KOPT-K1 (cell line): ENCODE data around the gene SHLD1.
"Not testable (repeated sequence)": the region's sequence is repeated elsewhere in the genome, so short reads cannot be mapped to it uniquely, and the experiment has no call there.

Source experiments
- H3K27ac ChIP-seq: fragments of 200-600 bp; sonication (generic); 2 replicates; pipeline ENCODE4 v1.5.1; 2016; ENCODE audit warnings: antibody characterized with exemption, mild to moderate bottlenecking, low read depth, low read length; ENCODE audit not compliant: poor library complexity, severe bottlenecking
- H3K36me3 ChIP-seq: fragments of 200-600 bp; sonication (generic); 2 replicates; pipeline ENCODE4 v1.5.1; 2017; ENCODE audit warnings: antibody characterized with exemption, mild to moderate bottlenecking, low read length, moderate library complexity; ENCODE audit not compliant: insufficient read depth
- H3K9me3 ChIP-seq: fragments of 200-600 bp; sonication (generic); 2 replicates; pipeline ENCODE4 v1.5.1; 2017; ENCODE audit warnings: antibody characterized with exemption, low read length, mild to moderate bottlenecking; ENCODE audit not compliant: insufficient read depth, poor library complexity, severe bottlenecking

SHLD1 gene, protein sequence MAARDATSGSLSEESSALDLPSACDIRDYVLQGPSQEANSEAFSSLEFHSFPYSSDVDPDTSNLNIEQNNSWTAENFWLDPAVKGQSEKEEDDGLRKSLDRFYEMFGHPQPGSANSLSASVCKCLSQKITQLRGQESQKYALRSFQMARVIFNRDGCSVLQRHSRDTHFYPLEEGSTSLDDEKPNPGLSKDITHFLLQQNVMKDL

DNA sequence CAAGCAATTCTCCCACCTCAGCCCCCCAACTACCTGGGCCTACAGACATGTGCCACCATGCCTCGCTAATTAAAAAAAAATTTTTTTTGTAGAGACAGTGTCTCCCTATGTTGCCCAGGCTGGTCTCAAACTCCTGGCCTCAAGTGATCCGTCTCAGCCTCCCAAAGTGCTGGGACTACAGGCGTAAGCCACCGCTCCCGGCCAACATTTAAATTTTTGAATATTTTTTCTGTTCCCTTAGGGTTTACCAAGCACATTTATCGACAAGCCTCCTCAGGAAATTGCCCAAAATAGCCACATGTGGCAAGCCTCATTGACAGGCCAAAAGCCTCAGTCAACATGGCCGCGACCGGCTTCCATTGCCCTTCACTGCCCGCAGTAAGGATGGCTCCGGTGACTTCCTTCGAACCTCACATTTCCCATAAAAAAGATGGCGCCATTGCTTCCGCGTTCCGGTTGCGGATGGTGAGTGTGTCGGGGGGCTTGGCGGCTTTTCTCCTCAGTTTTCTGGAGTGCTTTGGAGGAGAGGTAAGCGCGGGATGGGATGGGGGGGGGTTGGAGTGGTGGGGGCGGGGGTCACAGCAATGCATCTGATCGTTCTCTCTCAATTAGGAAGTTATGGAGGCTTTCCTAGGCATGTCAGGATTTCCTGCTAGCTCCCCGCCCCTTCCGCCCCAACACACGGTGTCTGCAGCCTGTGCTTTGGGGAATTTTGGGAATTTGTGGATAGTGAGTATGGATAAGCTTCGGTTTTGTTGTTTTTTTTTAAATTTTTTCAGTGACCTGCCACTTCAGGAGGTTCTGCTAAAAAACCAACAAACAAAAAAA lies at the start of gene SHLD1:
TSS of gene SHLD1 (plus strand) at position 450 of the 828 bp plus-strand sequence. CDS start 22,465 bp downstream, outside the sequence.
- H3K9me3 ChIP-seq = no peaks in the 10 kb centered on the region

GRCh38 chr20:5702339-5702738 lies 47.9 kb upstream of the SHLD1 start:
- H3K9me3 ChIP-seq, H3K36me3 ChIP-seq, H3K27ac ChIP-seq: not testable (repeated sequence)

More for the DNA sequence above, at the start of gene SHLD1:
- 0 out of 2 replicates have a peak, but pooled peaks cover 2% of the 10 kb centered on the region for H3K36me3 ChIP-seq
- peak within 1 kb of the TSS; percentile 68 for H3K27ac ChIP-seq

DNA sequence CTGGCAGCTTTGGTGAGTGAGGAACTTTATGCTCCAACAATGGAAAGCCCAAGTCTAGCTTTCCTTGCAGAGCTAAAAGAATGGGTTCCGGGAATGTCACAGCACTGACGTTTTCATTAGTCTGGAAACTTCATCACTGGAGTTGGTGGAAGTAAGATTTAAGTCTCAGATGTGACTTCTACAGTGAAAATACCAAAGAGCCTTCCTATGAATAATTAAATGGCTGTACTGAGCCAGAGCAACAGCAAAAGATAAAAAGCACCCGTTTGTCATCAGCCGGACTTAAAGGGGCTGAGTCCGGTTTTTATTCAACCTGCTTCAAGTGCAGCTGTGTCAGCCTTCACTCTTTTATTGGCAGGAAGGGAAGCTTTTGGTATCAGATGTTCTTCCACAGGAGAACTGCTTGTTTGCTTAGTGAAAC lies 46.5 kb upstream of the SHLD1 start:
- no peaks in the 10 kb centered on the region for H3K9me3 ChIP-seq
- no peak overlapping the region for H3K27ac ChIP-seq

GRCh38 chr20:5705827-5706226 lies 44.4 kb upstream of the SHLD1 start:
- Histone ChIP-seq H3K27ac (no peak overlapping the region), H3K36me3 (no peaks in the 10 kb centered on the region), H3K9me3 (no peaks in the 10 kb centered on the region)

More for the DNA sequence above, 46.5 kb upstream of the SHLD1 start:
- H3K36me3 ChIP-seq = no peaks in the 10 kb centered on the region

- H3K9me3 ChIP-seq = no peaks in the 10 kb centered on the region
- H3K27ac ChIP-seq = no peak overlapping the region
- no peaks in the 10 kb centered on the region for H3K36me3 ChIP-seq
Measured at GRCh38 chr20:5706797-5707196, 43.4 kb upstream of the SHLD1 start.

- no peaks in the 10 kb centered on the region for H3K9me3 ChIP-seq
- H3K27ac ChIP-seq = no peak overlapping the region
- no peaks in the 10 kb centered on the region for H3K36me3 ChIP-seq
Measured at GRCh38 chr20:5710551-5710950, 39.6 kb upstream of the SHLD1 start.

GRCh38 chr20:5714261-5715041 lies 35.8 kb upstream of the SHLD1 start:
- Histone ChIP-seq H3K36me3 (no peaks in the 10 kb centered on the region), H3K9me3 (no peaks in the 10 kb centered on the region), H3K27ac (peak overlapping the region; percentile 42)

DNA sequence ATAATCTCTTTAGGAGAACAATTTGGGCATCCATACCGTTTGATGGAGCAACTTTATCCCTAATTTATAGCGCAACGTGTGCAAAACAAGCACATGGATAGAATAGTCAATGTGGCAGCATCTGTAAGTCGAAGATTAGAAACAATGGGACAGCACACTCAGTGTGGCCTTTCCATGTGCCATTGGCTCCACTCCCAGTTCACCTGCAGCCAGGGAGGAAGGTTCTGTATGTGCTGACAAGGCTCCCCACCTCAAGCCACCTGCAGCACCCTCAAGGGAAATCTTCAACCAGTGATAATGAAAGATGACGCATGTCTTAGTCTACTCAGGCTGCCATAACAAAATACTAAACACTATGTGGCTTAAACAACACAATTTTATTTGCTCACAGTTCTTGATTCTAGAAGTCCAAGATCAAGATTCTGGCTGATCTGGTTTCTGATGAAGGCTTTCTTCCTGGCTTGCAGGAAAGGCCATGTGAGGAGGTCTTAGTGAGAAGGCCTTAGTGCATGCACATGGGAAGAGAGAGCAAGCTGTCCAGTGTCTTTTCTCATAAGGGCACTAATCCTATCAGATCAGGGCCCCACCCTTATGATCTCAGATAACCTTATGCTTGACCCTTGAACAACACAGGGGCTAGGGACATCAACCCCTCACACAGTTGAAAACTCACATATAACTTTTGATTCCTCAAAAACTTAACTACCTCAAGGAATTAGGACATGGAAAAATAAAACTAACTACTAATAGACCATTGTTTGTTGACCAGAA lies 34.9 kb upstream of the SHLD1 start:
- Histone ChIP-seq H3K27ac (peak overlapping the region; percentile 42), H3K36me3 (no peaks in the 10 kb centered on the region), H3K9me3 (no peaks in the 10 kb centered on the region)

DNA sequence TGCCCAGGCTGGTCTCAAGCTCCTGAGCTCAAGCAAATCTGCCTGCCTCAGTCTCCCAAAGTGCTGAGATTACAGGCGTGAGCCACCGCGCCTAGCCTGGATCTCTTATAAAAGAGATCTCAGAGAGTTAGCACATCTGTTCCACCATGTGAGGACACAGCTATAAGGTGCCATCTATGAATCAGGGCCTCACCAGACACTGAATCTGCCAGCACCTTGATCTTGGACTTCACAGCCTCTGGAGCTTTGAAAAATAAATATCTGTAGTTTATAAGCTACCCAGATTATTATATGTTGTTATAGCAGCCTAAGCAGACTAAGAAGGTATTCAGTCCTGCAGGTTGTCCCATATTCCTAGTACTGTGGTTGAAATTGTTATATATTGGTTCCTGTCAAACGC lies 33.2 kb upstream of the SHLD1 start:
- no peak overlapping the region for H3K27ac ChIP-seq
- no peaks in the 10 kb centered on the region for H3K9me3 ChIP-seq

GRCh38 chr20:5718896-5719595 lies 31.2 kb upstream of the SHLD1 start:
- no peaks in the 10 kb centered on the region for H3K9me3 ChIP-seq
- H3K27ac ChIP-seq = no peak overlapping the region
- H3K36me3 ChIP-seq = no peaks in the 10 kb centered on the region

More for the DNA sequence above, 33.2 kb upstream of the SHLD1 start:
- no peaks in the 10 kb centered on the region for H3K36me3 ChIP-seq

DNA sequence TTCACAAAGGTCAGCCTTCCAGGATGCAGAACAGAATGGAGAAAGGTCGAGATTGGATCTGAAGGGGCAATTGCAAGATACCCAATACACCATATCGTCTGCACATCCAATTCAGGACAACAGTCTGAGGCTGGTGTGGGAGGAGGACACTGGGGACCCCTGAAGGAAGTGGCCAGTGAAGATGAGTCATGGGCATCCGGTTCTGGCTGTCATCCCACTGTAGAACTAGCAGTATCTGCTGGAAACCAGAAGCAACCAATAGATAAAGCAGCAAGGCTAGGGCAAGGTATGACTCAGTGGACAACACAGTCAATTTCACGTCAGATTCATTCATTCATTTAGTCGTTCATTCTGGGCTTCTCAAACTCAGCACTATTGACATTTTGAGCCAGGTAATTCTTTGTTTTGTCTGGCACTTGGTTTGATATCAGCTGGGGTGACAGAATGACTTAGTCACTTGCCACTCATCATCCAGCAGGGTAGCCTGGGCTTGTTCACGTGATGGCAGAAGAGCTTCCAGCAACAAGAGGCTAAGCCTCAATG lies 30.3 kb upstream of the SHLD1 start:
- Histone ChIP-seq H3K9me3 (no peaks in the 10 kb centered on the region), H3K36me3 (no peaks in the 10 kb centered on the region), H3K27ac (no peak overlapping the region)

GRCh38 chr20:5720696-5721095 lies 29.5 kb upstream of the SHLD1 start:
- Histone ChIP-seq H3K27ac (no peak overlapping the region), H3K9me3 (no peaks in the 10 kb centered on the region), H3K36me3 (no peaks in the 10 kb centered on the region)

GRCh38 chr20:5721356-5721755 lies 28.8 kb upstream of the SHLD1 start:
- H3K9me3 ChIP-seq, H3K27ac ChIP-seq, H3K36me3 ChIP-seq: not testable (repeated sequence)

DNA sequence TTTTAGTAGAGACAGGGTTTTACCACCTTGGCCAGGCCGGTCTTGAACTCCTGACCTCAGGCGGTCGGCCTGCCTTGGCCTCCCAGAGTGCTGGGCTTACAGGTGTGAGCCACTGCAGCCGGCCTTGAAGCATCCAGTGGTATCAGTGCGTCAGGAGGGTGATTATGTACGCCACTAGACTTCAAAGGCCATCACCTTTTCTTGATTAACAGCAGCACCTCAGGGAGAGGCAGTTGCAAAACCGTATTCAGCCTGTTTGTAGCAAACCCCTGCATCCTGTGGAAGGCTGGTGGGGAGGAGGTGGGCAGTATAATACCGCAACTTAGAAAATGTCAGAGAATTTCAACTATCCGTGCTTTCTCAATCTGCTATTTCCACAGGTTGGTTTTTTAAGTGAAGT lies 27.3 kb upstream of the SHLD1 start:
- H3K36me3 ChIP-seq = no peaks in the 10 kb centered on the region
- H3K9me3 ChIP-seq = no peaks in the 10 kb centered on the region
- no peak overlapping the region for H3K27ac ChIP-seq
